Measurements from ENCODE around the gene CD209.

CD209 gene

DNA sequence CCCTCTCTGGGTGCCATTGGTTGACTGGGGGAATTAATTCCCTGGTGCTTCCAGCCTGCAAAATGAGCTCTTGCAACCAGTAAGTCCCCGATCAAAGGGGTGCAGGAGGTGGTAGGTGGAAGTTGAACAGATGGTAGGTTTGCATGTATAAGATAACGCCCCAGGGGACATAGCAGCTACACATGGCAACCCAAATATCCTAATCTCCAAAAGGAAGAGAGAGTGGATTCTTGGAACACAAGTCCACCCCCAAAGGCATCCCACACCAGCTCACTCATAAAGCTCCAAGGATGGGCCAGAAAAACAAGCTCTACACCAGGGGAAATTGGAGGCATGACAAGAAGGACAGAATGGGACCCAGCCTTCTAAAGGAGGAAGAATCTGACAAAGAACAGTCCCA, 4.8 kb downstream of the CD209 start:
- Histone ChIP-seq H3K36me3 (no peaks in the 10 kb centered on the region), H3K27ac (no peak overlapping the region), H3K4me1 (no peaks in the 10 kb centered on the region), H3K9me3 (no peaks in the 10 kb centered on the region), H3K27me3 (peaks cover 0 to 14% of the 10 kb centered on the region in 2 donors), H3K4me3 (no peak overlapping the region)
- TF ChIP-seq, protein P1, sequence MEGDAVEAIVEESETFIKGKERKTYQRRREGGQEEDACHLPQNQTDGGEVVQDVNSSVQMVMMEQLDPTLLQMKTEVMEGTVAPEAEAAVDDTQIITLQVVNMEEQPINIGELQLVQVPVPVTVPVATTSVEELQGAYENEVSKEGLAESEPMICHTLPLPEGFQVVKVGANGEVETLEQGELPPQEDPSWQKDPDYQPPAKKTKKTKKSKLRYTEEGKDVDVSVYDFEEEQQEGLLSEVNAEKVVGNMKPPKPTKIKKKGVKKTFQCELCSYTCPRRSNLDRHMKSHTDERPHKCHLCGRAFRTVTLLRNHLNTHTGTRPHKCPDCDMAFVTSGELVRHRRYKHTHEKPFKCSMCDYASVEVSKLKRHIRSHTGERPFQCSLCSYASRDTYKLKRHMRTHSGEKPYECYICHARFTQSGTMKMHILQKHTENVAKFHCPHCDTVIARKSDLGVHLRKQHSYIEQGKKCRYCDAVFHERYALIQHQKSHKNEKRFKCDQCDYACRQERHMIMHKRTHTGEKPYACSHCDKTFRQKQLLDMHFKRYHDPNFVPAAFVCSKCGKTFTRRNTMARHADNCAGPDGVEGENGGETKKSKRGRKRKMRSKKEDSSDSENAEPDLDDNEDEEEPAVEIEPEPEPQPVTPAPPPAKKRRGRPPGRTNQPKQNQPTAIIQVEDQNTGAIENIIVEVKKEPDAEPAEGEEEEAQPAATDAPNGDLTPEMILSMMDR (IDR thresholded peaks at IDR 0.05) = no peak
- DNase-seq = no peak
- intact Hi-C loops (cut with DNase I; ENCODE audit: low total_unique reads) = no loop called here

DNA sequence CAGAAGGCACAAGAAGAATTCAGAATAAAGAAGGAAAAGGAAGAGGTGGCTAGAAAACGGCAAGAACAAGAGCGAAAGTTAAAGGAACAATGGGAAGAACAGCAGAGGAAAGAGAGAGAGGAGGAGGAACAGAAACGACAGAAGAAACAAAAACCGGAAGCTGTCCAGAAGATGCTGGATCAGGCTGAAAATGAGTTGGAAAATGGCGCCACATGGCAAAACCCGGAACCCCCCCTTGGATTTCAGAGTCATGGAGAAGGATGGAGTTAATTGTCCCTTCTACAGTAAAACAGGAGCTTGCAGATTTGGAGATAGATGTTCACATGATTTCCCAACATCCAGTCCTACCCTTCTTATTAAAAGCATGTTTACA, 6.7 kb downstream of the CD209 start:
- TF ChIP-seq, protein P1 (IDR thresholded peaks at IDR 0.05) = no peak
- Histone ChIP-seq H3K4me1 (no peaks in the 10 kb centered on the region), H3K27ac (no peak overlapping the region), H3K36me3 (no peaks in the 10 kb centered on the region), H3K9me3 (no peaks in the 10 kb centered on the region), H3K27me3 (peaks cover 0 to 4% of the 10 kb centered on the region in 2 donors), H3K4me3 (no peak overlapping the region)
- DNase-seq = no peak
- intact Hi-C loops (cut with DNase I; ENCODE audit: low total_unique reads) = no loop called here

DNA sequence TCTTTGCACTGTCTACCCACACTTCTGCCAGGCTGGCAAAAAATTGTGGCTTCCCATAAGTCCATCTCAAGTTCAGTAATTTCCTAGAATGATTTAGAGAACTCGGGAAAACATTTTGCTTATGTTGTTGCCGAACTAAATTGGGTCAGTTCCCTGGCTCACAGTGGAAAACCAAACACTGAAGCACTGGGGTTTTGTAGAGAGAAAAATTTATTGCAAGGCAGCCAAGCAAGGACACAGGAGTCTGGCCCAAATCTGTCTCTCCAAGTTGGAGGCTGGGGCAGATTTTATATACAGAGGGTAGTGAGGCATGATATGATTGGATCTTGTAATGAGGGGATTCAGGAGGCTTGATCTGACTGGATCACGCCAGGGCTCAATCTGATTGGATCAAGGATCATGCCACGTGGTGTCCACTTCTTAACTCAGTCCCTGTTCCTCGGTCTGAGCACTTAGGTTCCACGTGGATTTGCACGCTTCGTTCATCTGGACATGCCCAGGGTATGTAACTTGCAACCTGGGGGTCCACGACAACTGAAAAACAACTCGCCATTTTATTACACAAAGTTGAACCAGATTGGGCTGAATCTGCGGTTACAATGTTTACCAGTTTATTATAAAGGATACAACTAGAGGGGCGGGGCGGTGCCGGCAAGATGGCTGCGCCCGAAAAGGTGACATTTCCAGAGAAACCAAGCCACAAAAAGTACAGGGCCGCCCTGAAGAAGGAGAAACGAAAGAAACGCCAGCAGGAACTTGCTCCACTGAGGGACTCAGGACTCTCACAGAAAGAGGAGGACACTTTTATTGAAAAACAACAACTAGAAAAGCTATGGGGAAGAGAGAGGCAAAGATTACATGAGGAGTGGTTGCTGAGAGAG, 7.3 kb downstream of the CD209 start:
- Histone ChIP-seq H3K27me3 (peaks cover 0 to 4% of the 10 kb centered on the region in 2 donors), H3K27ac (no peak overlapping the region), H3K36me3 (no peaks in the 10 kb centered on the region), H3K9me3 (no peaks in the 10 kb centered on the region), H3K4me1 (no peaks in the 10 kb centered on the region), H3K4me3 (no peak overlapping the region)
- intact Hi-C loops (cut with DNase I; ENCODE audit: low total_unique reads) = no loop called here
- no peak for DNase-seq
- TF ChIP-seq, protein P1 (IDR thresholded peaks at IDR 0.05) = no peak

DNA sequence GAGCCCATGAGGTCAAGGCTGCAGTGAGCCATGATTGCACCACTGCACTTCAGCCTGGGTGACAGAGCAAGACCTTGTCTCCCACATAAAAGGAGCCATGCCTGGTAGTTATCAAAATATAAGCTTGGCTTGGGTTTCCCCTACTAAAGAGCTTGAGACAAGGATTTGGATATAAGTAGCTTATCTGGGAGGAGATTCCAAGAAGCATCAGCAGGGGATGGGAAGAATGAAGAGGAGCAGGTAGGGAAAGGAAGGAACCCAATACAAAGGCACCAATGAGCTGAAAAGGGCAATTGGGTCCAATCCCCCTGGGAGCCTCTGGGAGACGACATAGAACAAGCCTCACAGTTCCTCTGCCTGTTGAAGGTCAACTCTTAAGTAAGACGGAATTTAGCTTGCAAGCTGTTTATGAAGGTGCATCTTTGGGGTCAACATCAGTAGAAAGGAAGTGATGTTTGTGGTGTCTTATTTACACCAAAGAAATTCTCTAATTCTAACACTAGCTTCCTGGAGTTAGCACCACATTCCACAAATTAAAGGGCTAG, 8.1 kb downstream of the CD209 start:
- intact Hi-C loops (cut with DNase I; ENCODE audit: low total_unique reads) = no loop called here
- TF ChIP-seq, protein P1 (IDR thresholded peaks at IDR 0.05) = no peak
- H3K27me3 ChIP-seq = peaks cover 0 to 4% of the 10 kb centered on the region in 2 donors
- DNase-seq = no peak
- no peaks in the 10 kb centered on the region for H3K4me1 ChIP-seq
- H3K4me3 ChIP-seq = no peak overlapping the region
- H3K27ac ChIP-seq = no peak overlapping the region
- H3K9me3 ChIP-seq = no peaks in the 10 kb centered on the region
- H3K36me3 ChIP-seq = no peaks in the 10 kb centered on the region

DNA sequence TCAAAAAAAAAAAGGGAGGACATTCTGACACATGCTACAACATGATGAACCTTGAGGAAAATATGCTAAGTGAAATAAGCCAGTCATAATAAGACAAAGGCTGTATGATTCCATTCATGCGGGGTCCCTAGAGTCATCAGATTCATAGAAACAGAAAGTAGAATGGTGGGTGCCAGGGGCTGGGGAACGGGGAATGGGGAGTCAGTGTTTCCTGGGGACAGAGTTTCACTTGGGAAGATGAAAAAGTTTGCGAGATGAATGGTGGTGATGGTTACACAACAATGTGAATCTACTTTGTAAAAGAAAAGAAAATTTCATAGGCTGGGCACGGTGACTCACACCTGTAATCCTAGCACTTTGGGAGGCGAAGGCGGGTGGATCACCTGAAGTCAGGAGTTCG, 9.3 kb downstream of the CD209 start:
- Histone ChIP-seq H3K36me3 (no peaks in the 10 kb centered on the region), H3K27ac (no peak overlapping the region), H3K27me3 (peaks cover 0 to 6% of the 10 kb centered on the region in 2 donors), H3K4me3 (no peak overlapping the region), H3K4me1 (no peaks in the 10 kb centered on the region), H3K9me3 (no peaks in the 10 kb centered on the region)
- no peak for DNase-seq
- TF ChIP-seq, protein P1 (IDR thresholded peaks at IDR 0.05) = no peak
- intact Hi-C loops (cut with DNase I; ENCODE audit: low total_unique reads) = no loop called here
